MG63 (cell line): ENCODE results near the gene PTP4A2. TPM values are rescaled to one million over a fixed set of nuclear protein-coding genes. Genes with fewer than 3 reads are reported as not detected.

Source experiments
- DNase-seq: peaks from one replicate; pipeline ENCODE4 v3.0.0-alpha.2; 2020
- H3K27me3 ChIP-seq: fragments of 250-450 bp; sonication (Bioruptor Pico); 2 replicates; pipeline ENCODE4 v1.5.1; 2020; ENCODE audit warnings: mild to moderate bottlenecking, moderate library complexity
- H3K36me3 ChIP-seq: fragments of 250-450 bp; sonication (Bioruptor Pico); 2 replicates; pipeline ENCODE4 v1.5.1; 2020; ENCODE audit warnings: mild to moderate bottlenecking, moderate library complexity
- H3K4me3 ChIP-seq: fragments of 250-450 bp; sonication (Bioruptor Pico); 2 replicates; pipeline ENCODE4 v1.5.1; 2020; ENCODE audit warnings: mild to moderate bottlenecking, moderate library complexity
- H3K9me3 ChIP-seq: fragments of 250-450 bp; sonication (Bioruptor Pico); 2 replicates; pipeline ENCODE4 v1.5.1; 2020; ENCODE audit warnings: mild to moderate bottlenecking, moderate library complexity
- total RNA-seq: library from RNA; depleted of rRNA; stranded (reverse); fragments of >200 nt; shearing (Covaris generic); gene quantifications from 2 replicates; pipeline ENCODE4 v1.2.3, GENCODE V29; 2014; ENCODE audit warnings: low replicate concordance; rRNA removed

Gene PTP4A2
- 321 and 754 TPM in 2 replicates for total RNA-seq

DNA sequence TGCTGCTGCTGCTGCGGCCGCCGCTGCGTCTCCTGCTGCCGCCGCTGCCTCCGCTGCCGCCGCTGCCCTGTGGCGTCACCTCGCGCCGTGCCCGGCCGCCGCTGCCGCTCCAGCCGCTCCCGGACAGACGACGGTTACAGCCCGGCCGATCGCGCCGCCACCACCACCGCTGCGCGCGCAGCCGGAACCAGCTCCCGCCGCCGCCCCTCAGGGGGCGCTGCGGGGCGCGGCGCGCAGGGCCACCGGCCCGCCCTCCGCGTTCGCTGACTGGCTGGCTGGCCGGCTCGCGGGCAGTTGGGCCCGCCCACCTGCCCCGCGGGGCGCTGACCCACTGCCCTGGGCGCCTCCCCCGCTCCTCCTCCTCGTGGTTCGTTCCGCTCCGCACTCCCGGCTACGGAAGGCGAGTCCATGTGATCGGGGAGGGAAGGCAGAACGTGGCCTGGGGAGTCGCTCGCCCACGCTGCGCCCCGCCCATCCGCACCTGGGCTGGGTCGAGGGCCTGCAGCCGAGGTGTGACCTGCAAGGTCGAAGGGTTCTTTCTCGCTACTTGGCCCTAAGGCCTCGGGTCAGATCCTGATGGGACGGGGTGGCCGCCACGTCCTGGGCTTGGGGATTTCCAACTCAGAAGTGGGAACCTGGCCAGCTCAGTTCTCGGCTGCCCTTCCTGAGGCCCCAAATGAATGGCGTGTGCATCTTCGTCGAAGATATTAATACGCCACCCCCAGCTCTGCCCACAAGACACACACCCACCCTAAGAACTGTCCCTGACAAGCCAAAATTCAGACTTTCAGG is at the start of gene PTP4A2:
Gene PTP4A2 (minus strand): TSS at position 185 of the 792 bp plus-strand sequence. CDS start 19,303 bp downstream, outside the sequence.
- Histone ChIP-seq H3K9me3 (no peaks in the 10 kb centered on the region), H3K4me3 (peak within 1 kb of the TSS; percentile 73), H3K27me3 (no peaks in the 10 kb centered on the region), H3K36me3 (peaks cover 18% of the 10 kb centered on the region)
- DNase-seq, result peak; percentile 98

DNA sequence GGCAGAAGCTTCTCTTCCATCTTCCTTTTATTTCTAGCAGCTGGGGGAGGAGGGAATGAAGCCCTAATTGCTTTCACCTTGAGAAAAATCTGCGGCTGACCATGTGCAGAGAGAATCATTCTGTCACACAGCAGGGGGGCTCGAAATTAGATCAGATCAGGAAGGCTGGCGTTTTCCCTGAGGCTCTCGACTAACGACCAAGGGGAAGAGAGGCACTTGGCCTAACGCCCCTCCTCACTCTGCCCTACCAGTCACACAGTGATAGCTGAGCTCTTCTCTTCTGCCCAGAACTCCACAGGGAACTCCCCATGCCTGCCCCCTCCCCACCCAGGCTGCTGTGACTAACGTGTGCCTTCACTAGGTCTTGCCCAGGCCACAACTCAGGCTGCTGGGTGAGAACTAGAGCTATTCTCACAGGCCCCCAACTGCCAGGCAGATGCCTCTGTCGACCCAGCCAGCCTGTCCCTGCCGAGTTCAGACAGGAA is 49.0 kb upstream of the PTP4A2 start:
- no peak for DNase-seq
- no peaks in the 10 kb centered on the region for H3K9me3 ChIP-seq
- no peak overlapping the region for H3K4me3 ChIP-seq

DNA sequence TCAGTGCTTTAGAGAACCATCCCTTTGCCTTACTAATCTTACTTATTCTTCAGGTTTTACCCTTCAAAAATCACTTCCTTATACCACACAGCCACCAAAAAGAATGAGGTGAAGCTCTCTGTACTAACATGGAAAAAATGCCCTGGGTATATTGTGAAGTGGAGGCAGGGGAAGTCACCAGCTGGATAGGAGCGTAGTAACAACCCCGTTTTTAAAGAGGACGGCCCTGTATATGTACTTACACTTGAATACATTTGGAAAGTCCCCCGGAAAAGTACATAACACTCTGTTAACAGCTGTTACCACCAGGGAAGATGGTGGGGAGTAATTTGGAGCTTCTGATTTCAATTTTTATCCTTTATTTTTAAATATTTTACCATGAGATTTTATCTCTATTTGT is 47.3 kb upstream of the PTP4A2 start:
- Histone ChIP-seq H3K4me3 (no peak overlapping the region), H3K36me3 (no peaks in the 10 kb centered on the region)
- DNase-seq, result no peak

More for the DNA sequence above, 49.0 kb upstream of the PTP4A2 start:
- no peaks in the 10 kb centered on the region for H3K27me3 ChIP-seq
- H3K36me3 ChIP-seq, result no peaks in the 10 kb centered on the region

DNA sequence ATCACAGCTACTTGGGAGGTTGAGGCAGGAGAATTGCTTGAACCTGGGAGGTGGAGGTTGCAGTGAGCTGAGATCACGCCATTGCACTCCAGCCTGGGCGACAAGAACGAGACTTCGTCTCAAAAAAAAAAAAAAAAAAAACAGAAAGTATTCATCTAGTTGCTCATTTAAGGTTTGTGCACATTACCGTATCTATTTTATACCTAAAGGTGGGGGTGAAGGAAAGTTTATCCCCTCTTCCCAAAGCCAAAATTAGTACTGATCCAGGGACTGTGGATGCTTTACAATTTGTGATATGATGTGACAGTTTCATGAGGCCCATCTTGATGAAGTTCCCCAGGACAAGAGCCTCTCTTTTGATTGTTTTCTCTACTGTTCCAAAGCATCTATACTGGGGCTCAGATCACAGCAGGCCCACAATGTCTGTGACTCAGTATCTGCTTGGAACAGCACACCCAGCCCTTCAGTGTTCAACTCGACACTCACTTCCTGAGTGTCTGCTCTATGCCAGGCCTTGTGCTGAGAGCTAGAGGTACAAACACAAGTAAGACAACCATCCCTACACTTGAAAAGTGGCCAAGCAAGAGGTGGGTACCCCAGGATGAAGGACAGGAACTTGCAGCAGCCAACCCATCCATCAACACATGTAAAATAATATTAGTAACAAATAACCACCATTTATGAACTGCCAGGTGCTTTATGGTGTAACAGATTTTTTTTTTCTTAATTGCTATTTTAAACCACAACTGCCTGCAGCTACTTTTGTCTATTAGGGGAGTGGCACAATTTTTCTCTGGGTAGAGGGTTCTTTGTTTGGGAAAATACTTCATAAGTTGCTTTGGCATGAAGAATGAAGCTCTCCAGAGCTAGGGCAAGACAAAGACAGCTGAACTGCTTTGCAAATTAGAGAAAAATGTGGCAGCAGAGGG is 46.5 kb upstream of the PTP4A2 start:
- Histone ChIP-seq H3K9me3 (no peaks in the 10 kb centered on the region), H3K27me3 (no peaks in the 10 kb centered on the region), H3K4me3 (no peak overlapping the region), H3K36me3 (no peaks in the 10 kb centered on the region)
- DNase-seq, result peak; percentile 56

More for the DNA sequence above, 47.3 kb upstream of the PTP4A2 start:
- H3K9me3 ChIP-seq, result no peaks in the 10 kb centered on the region
- no peaks in the 10 kb centered on the region for H3K27me3 ChIP-seq

DNA sequence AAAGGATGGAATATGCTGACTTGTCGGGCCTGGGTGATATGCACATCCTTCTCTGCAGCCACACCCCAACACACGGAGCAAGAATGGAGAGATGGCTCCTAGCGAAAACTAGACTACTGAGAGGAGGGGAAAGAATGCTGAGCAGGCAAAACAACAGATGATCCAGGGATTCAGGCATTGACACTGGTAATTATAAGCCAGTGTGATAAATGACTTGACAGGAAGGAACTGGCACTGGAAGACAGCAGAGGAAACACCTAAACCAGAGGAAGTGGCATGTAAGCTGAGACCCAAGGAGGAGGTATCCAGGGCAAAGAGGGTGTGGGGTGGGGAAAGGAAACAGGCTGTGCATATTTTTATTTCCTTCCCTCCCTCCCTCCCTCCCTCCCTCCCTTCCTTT is 43.8 kb upstream of the PTP4A2 start:
- no peak for DNase-seq
- no peaks in the 10 kb centered on the region for H3K27me3 ChIP-seq
- H3K4me3 ChIP-seq, result no peak overlapping the region
- no peaks in the 10 kb centered on the region for H3K36me3 ChIP-seq
- no peaks in the 10 kb centered on the region for H3K9me3 ChIP-seq

DNA sequence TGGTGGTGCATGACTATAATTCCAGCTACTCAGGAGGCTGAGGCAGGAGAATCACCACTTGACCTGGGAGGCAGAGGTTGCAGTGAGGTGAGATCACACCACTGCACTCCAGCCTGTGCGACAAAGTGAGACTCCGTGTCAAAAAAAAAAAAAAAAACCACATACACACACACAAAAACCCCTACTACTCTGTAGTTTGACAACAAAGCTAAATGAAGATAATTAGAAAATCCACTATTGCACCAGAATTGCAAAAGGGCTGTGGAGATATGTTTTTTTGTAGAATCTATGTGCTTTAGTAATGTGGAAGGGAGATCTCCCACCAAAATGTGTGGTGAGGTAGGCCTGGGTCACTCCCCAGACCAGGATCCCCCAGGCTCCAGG is 43.3 kb upstream of the PTP4A2 start:
- Histone ChIP-seq H3K36me3 (no peaks in the 10 kb centered on the region), H3K9me3 (no peaks in the 10 kb centered on the region), H3K4me3 (no peak overlapping the region), H3K27me3 (no peaks in the 10 kb centered on the region)
- no peak for DNase-seq

DNA sequence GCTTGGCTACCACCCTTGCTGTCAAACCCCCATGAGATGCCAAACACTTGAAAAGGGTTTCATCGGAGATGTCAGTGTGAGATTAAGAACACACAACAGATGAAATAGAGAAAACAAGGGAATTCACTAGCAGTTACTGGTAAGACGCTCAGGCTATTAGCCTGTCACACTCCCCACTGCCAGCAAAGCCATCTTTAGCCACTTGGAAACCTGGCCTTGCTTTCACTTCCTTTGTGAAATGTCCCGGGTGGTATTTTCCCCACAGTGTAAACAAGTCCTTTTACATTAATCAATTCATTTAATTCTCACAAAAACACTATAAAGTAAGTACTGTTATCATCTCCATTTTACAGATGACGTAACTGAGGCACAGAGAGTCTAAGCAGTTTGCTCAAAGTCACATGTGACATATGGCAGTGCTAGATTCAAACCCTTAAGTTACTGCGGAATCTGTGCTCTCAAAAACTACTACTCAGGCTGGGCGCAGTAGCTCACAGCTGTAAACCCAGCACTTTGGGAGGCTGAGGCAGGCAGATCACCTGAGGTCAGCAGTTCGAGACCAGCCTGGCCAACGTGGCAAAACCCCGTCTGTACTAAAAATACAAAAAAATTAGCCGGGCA is 42.8 kb upstream of the PTP4A2 start:
- Histone ChIP-seq H3K36me3 (no peaks in the 10 kb centered on the region), H3K4me3 (no peak overlapping the region), H3K9me3 (no peaks in the 10 kb centered on the region), H3K27me3 (no peaks in the 10 kb centered on the region)
- DNase-seq, result no peak

DNA sequence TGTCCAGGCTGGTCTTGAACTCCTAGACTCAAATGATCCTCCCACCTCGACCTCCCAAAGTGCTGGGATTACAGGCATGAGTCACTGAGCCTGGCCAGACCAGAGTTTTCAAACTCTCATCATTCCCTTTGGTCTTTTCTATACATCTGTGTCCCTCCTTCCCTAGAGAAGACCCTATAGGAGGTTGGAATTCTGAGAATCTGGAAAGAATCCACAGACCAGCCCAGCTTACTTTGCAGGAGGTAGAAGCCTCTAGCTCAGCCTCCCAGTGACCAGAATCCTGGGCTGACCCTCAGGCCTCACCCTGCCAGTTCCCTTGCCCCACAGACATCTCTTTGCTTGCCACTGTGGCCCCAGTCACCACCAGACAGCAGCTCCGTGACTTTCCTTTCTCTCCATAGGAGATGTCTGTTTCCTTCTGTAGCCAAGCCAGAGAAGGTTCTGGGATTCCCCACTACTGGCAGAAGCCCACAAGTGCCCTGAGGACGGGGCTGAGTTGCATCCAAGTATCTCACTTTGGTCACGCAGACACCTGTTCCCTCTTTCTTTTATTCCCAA is 40.8 kb upstream of the PTP4A2 start:
- DNase-seq, result no peak
- Histone ChIP-seq H3K4me3 (no peak overlapping the region), H3K27me3 (no peaks in the 10 kb centered on the region), H3K9me3 (no peaks in the 10 kb centered on the region), H3K36me3 (no peaks in the 10 kb centered on the region)

DNA sequence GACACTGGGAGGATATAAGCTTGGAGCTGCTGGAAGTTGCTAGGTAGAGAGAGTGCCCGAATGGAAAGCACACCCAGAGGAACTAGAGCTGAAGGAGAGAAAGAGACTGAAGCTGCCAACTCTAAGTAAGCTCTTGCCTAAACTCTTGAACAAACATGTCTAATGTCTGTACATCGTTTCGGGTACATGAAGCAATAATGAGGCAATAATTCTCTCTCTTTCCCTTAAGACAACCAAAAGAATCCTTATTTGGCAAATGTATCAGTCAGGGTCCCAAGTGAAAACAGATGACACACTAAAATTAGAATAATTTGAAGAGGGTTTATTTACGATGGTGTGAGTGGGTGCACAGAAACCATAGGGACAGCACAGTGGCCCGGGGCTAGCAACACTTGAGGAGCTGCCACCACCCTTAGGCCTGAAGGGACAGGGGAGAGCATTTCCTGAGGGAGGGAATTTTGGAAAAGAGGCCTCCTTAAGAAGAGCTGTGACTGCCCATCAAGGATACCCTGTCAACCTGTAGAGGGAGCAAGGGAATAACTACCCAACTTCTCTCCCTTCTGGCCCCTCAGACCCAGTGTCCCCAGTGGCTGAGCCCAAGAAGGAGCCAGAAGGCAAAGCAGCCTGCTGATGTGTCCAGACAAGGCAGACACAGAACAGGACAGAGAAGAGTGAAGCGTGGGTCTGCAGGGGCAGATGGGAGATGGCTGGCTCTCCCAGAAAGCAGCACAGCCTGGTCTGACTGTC is 39.4 kb upstream of the PTP4A2 start:
- DNase-seq, result peak; percentile 33
- Histone ChIP-seq H3K27me3 (no peaks in the 10 kb centered on the region), H3K9me3 (no peaks in the 10 kb centered on the region), H3K36me3 (no peaks in the 10 kb centered on the region), H3K4me3 (no peak overlapping the region)

DNA sequence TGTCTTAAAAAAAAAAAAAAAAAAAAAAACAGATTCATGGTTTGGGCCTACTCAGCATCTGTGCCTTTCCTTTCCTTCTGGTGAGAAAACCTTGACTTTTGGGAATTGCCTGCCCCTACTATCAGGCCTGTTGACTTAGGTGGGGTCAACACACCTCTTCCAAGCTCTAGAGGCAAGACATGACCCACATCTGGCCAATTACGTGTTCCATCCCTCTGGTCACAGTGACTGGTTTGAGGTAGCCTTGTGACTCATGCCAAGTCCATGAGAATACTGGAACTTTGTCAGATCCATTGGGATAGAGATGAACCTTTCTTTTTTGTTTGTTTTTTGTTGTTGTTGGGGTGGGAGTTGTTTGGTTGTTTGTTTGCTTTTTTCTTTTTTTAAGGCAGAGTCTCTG is 38.2 kb upstream of the PTP4A2 start:
- DNase-seq, result no peak
- Histone ChIP-seq H3K27me3 (no peaks in the 10 kb centered on the region), H3K4me3 (no peak overlapping the region), H3K36me3 (no peaks in the 10 kb centered on the region), H3K9me3 (no peaks in the 10 kb centered on the region)

DNA sequence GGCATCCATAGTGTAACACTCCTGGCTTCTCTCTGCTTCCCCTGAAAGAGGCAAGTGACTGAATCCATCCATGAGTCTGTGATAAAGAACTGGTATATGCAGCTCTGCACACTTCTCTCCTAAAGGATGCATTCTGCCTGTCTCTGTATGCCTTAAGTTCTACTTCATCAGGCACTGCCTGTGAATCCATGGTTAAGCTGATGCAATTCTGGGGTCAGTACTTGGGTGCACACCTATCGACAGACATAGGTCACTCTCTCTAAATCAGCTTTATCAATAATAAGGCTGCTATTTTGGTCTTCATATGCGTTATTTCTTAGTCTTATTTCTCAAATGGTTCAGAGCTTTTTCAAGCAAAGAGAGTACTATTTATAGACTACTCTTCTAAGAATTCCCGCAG is 32.7 kb upstream of the PTP4A2 start:
- H3K9me3 ChIP-seq, result no peaks in the 10 kb centered on the region
- H3K36me3 ChIP-seq, result no peaks in the 10 kb centered on the region
- no peak for DNase-seq
- no peaks in the 10 kb centered on the region for H3K27me3 ChIP-seq
- H3K4me3 ChIP-seq, result no peak overlapping the region

DNA sequence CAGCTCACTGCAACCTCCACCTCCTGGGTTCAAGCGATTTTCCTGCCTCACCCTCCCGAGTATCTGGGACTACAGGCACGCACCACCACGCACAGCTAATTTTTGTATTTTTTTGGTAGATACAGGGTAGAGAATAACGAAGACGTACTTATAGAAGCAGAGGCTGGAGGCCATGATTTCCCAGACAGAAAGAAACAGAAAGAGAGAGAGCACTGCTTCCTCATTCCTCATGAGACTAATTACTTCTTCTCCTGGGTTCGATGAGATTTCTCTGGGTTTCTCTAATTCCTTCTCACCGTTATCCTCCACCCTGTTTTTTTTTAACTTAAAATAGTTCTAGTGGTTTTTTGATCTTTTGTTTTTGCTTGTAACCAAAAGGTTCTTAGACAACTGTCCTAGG is 23.4 kb upstream of the PTP4A2 start:
- H3K27me3 ChIP-seq, result no peaks in the 10 kb centered on the region
- DNase-seq, result no peak
- H3K9me3 ChIP-seq, result no peaks in the 10 kb centered on the region
- no peaks in the 10 kb centered on the region for H3K36me3 ChIP-seq
- H3K4me3 ChIP-seq, result no peak overlapping the region

DNA sequence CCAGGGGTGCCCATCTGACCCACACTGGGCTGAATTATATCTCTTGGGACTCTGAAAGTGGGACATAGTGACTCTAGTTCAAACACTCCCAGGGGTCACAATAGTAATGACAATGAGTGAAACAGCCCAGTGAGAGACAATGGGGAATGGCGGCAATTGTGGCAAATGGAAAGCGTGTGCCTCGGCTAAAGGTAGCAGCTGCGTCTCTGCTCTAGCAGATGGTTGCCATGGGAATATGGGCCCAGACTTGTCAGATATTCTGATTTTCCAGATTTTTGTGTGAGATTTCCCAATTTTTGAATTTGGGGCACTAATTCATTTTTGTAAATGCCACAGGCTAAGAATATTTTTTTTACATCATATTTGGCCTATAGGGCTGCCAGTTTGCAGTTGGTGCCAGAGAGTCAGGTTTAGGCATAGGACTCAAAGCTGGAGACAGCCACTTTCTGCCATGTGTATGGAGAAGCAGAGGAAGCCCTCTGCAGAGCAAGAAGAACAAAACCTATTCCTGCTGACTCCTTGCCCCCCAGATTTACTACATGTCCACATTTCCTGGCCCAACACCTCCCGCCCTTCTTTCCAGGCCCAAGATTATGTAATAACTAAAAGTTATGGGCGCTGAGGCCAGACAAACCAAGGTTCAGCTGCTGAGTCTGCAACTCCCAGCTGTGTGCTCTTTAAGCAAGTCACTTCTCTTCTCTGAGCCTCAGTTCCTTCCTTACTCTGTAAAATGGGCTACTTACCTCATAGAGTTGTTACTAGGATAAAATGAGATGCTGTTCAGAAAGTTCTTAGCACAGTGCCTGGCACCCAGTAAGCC is 21.6 kb upstream of the PTP4A2 start:
- no peak for DNase-seq
- H3K9me3 ChIP-seq, result no peaks in the 10 kb centered on the region
- no peaks in the 10 kb centered on the region for H3K27me3 ChIP-seq
- no peaks in the 10 kb centered on the region for H3K36me3 ChIP-seq
- no peak overlapping the region for H3K4me3 ChIP-seq

DNA sequence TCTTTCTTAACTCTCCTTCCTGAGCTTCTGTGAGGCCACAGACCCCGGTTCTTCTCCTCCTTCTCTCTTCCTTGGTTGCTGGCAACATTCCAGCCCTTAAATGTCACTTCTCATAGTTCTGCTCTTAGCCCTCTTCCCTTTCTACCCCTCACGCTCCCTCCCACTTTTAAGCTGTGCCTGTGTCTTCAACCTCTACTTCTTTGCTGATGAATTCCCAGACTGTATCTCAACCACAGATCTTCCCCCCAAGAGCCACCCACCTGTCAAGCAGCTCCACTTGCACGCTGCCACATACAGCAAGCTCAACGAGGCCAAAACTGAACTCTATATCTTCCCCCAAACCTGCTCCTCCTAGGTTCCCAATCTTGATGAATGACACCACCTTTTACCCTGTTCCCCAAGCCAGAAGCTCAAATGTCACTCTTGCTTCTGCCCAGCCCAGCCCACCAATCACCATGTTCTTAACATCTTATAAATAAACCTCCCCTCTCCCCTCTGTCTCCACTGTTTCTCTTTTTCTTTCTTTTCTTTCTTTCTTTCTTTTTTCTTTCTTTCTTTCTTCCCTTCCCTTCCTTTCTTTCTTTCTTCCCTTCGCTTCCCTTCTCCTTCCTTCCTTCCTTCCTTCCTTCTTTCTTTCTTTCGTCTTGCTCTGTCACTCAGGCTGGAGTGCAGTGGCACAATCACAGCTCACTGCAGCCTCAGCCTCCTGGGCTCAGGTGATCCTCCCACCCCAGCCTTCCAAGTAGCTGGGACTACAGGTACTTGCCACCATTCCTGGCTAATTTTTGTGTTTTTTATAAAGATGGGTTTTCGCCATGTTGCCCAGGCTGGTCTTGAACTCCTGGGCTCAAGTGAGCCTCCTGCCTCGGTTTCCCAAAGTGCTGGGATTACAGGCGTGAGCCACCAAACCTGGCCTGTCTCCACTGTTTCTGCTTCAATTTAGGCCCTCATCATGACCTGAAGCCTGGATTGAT is 19.8 kb upstream of the PTP4A2 start:
- DNase-seq, result no peak

More for the DNA sequence above, 19.8 kb upstream of the PTP4A2 start:
- no peaks in the 10 kb centered on the region for H3K27me3 ChIP-seq
- H3K4me3 ChIP-seq, result no peak overlapping the region
- no peaks in the 10 kb centered on the region for H3K9me3 ChIP-seq
- no peaks in the 10 kb centered on the region for H3K36me3 ChIP-seq
